Kidney epithelial cell (primary cell): ENCODE data around the gene THSD4. TPM values are rescaled to one million over a fixed set of nuclear protein-coding genes. Genes with fewer than 3 reads are reported as not detected.

Source experiments
- DNase-seq: peaks from one replicate; pipeline ENCODE4 v3.0.0-alpha.2; 2010; ENCODE audit warnings: low read depth
- H3K27me3 ChIP-seq: 2 replicates; pipeline ENCODE4 v1.6.0; 2011; ENCODE audit warnings: low read length; ENCODE audit not compliant: control insufficient read depth, insufficient read depth
- H3K36me3 ChIP-seq: 2 replicates; pipeline ENCODE4 v1.5.1; 2011; ENCODE audit warnings: low read length; ENCODE audit not compliant: control insufficient read depth, insufficient read depth
- H3K4me3 ChIP-seq: 2 replicates; pipeline ENCODE4 v1.5.1; 2011; ENCODE audit warnings: low read depth, mild to moderate bottlenecking, control low read depth, low read length
- total RNA-seq: library from RNA; depleted of rRNA; stranded (reverse); fragments of >200 nt; gene quantifications from 2 replicates; pipeline ENCODE4 v1.2.3, GENCODE V29; 2015
- TF ChIP-seq, protein P1 (sequence below): IDR thresholded peaks from 2 replicates; pipeline ENCODE4 v1.5.1; 2011; ENCODE audit warnings: mild to moderate bottlenecking, moderate library complexity, low read length, control low read depth, inconsistent platforms; ENCODE audit not compliant: insufficient read depth, poor library complexity, severe bottlenecking

The THSD4 gene
- total RNA-seq, 1 donor from 2014 or later = 17.7 TPM

- H3K4me3 ChIP-seq = no peak overlapping the region
- no peaks in the 10 kb centered on the region for H3K36me3 ChIP-seq
- no peaks in the 10 kb centered on the region for H3K27me3 ChIP-seq
- DNase-seq = no peak
- TF ChIP-seq, protein P1, sequence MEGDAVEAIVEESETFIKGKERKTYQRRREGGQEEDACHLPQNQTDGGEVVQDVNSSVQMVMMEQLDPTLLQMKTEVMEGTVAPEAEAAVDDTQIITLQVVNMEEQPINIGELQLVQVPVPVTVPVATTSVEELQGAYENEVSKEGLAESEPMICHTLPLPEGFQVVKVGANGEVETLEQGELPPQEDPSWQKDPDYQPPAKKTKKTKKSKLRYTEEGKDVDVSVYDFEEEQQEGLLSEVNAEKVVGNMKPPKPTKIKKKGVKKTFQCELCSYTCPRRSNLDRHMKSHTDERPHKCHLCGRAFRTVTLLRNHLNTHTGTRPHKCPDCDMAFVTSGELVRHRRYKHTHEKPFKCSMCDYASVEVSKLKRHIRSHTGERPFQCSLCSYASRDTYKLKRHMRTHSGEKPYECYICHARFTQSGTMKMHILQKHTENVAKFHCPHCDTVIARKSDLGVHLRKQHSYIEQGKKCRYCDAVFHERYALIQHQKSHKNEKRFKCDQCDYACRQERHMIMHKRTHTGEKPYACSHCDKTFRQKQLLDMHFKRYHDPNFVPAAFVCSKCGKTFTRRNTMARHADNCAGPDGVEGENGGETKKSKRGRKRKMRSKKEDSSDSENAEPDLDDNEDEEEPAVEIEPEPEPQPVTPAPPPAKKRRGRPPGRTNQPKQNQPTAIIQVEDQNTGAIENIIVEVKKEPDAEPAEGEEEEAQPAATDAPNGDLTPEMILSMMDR = no peak
Observed at GRCh38 chr15:71275098-71275497, 159.8 kb downstream of the THSD4 start.

- TF ChIP-seq, protein P1 = no peak
- H3K36me3 ChIP-seq = no peaks in the 10 kb centered on the region
- no peaks in the 10 kb centered on the region for H3K27me3 ChIP-seq
- no peak overlapping the region for H3K4me3 ChIP-seq
- no peak for DNase-seq
Observed at GRCh38 chr15:71275566-71276335, 160.5 kb downstream of the THSD4 start.

GRCh38 chr15:71276336-71276665 lies 161.0 kb downstream of the THSD4 start:
- H3K4me3 ChIP-seq = no peak overlapping the region
- DNase-seq = no peak
- no peaks in the 10 kb centered on the region for H3K36me3 ChIP-seq
- H3K27me3 ChIP-seq = no peaks in the 10 kb centered on the region
- TF ChIP-seq, protein P1 = no peak

DNA sequence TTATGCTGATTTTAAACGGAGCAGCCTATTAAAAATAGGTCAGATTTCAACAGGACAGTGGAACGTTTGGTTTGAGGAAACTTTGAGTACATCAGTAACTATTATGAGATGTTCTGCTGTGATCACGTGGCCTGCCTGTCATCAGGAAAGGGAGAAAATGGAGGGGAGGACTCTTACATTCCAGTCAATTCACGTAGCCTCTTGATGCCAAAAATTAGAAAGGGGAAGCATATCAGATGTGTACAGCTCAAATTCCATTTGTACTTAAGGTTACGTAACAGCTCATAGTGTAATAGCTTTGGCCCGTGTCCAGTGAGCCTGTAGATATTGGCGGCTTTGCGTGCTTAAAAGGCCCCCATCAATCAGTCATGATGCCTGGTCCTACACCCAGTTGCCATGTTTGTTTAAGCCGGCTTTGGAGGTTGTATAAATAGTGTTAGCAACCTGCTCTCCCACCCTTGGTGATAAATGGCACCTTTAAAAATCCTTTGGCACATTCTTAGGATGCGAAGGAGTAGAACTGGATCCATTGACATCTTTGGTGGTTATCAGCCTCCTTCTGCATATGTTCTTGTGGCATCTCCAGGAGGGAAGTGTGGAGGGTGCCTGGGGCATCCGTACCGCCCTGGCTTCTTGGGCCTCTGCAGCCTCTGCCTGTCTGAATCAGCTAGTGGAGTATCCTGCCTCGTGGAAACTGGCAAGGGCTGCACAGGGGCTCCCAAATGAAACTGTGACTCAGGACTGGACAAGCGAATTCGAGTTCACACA lies 163.9 kb downstream of the THSD4 start:
- Histone ChIP-seq H3K36me3 (no peaks in the 10 kb centered on the region), H3K4me3 (no peak overlapping the region), H3K27me3 (no peaks in the 10 kb centered on the region)
- TF ChIP-seq, protein P1 = no peak
- peak; percentile 78 for DNase-seq

- no peak for DNase-seq
- no peaks in the 10 kb centered on the region for H3K27me3 ChIP-seq
- H3K36me3 ChIP-seq = no peaks in the 10 kb centered on the region
- no peak overlapping the region for H3K4me3 ChIP-seq
- TF ChIP-seq, protein P1 = no peak
Observed at GRCh38 chr15:71279757-71280141, 164.5 kb downstream of the THSD4 start.
